Inflammatory macrophage treated with lipopolysaccharide for 1 hour (primary cell): ENCODE results near the gene NPAS3.

Experiments used
- DNase-seq, 2 donors: peaks; one replicate each; pipeline ENCODE4 v3.0.0-alpha.2; 2020 to 2022

Gene NPAS3

GRCh38 chr14:33191855-33192254, 253.2 kb downstream of the NPAS3 start:
- DNase-seq, result no peak

- DNase-seq, result no peak
Measured at GRCh38 chr14:33194551-33194950, 255.9 kb downstream of the NPAS3 start.

GRCh38 chr14:33198684-33199083, 260.0 kb downstream of the NPAS3 start:
- no peak for DNase-seq

- no peak for DNase-seq
Measured at GRCh38 chr14:33201116-33201515, 262.4 kb downstream of the NPAS3 start.

- DNase-seq, result no peak
Measured at GRCh38 chr14:33206981-33207380, 268.3 kb downstream of the NPAS3 start.

GRCh38 chr14:33207467-33208017, 268.9 kb downstream of the NPAS3 start:
- no peak for DNase-seq

GRCh38 chr14:33210311-33210710, 271.6 kb downstream of the NPAS3 start:
- DNase-seq, result no peak

GRCh38 chr14:33218026-33218425, 279.3 kb downstream of the NPAS3 start:
- DNase-seq, result no peak

GRCh38 chr14:33219957-33220356, 281.3 kb downstream of the NPAS3 start:
- DNase-seq, result no peak

GRCh38 chr14:33229269-33229929, 290.7 kb downstream of the NPAS3 start:
- no peak for DNase-seq

- no peak for DNase-seq
Measured at GRCh38 chr14:33230021-33230420, 291.3 kb downstream of the NPAS3 start.

- no peak for DNase-seq
Measured at GRCh38 chr14:33232031-33232430, 293.4 kb downstream of the NPAS3 start.

- no peak for DNase-seq
Measured at GRCh38 chr14:33237115-33237740, 298.5 kb downstream of the NPAS3 start.

GRCh38 chr14:33239465-33239864, 300.8 kb downstream of the NPAS3 start:
- no peak for DNase-seq

GRCh38 chr14:33240466-33240865, 301.8 kb downstream of the NPAS3 start:
- DNase-seq, result no peak

- DNase-seq, result no peak
Measured at GRCh38 chr14:33241331-33241730, 302.7 kb downstream of the NPAS3 start.

GRCh38 chr14:33249233-33249820, 310.6 kb downstream of the NPAS3 start:
- DNase-seq, result no peak

GRCh38 chr14:33250963-33251362, 312.3 kb downstream of the NPAS3 start:
- no peak for DNase-seq

- DNase-seq, result no peak
Measured at GRCh38 chr14:33254342-33254741, 315.7 kb downstream of the NPAS3 start.

GRCh38 chr14:33254861-33255395, 316.2 kb downstream of the NPAS3 start:
- DNase-seq, result no peak

- no peak for DNase-seq
Measured at GRCh38 chr14:33257796-33258195, 319.1 kb downstream of the NPAS3 start.

- DNase-seq, result no peak
Measured at GRCh38 chr14:33259764-33260163, 321.1 kb downstream of the NPAS3 start.

- no peak for DNase-seq
Measured at GRCh38 chr14:33271216-33271615, 332.5 kb downstream of the NPAS3 start.

- DNase-seq, result no peak
Measured at GRCh38 chr14:33271891-33272290, 333.2 kb downstream of the NPAS3 start.
